HepG2 (cell line): ENCODE data around the gene TSPYL4. TPM values are rescaled to one million over a fixed set of nuclear protein-coding genes. Genes with fewer than 3 reads are reported as not detected.

ENCODE experiments used
- AKNA ChIP-seq: sonication (generic); formaldehyde crosslinking; IDR thresholded peaks from 2 replicates; pipeline ENCODE4 v1.4.0; 2020; ENCODE audit warnings: missing genetic modification reagents, borderline replicate concordance
- BHLHE40 ChIP-seq: IDR thresholded peaks from 2 replicates; pipeline ENCODE4 v1.6.1; 2011; ENCODE audit warnings: low read length, improper control_type of control experiment
- CEBPG ChIP-seq: IDR thresholded peaks from 2 replicates; pipeline ENCODE4 v1.6.1; 2016
- ESRRA ChIP-seq: sonication (generic); formaldehyde crosslinking; IDR thresholded peaks from 2 replicates; pipeline ENCODE4 v1.5.1; 2020; ENCODE audit warnings: mild to moderate bottlenecking, low read depth, missing genetic modification reagents
- EZH2 ChIP-seq: conservative IDR thresholded peaks from 2 replicates; pipeline ENCODE4 v1.6.1; 2012; ENCODE audit warnings: mild to moderate bottlenecking, low read depth, low read length, moderate library complexity
- HOXA7 ChIP-seq: sonication (generic); formaldehyde crosslinking; IDR thresholded peaks from 2 replicates; pipeline ENCODE4 v1.8.1; 2022; ENCODE audit warnings: mild to moderate bottlenecking, missing genetic modification reagents, moderate library complexity
- MTF2 ChIP-seq: sonication (generic); formaldehyde crosslinking; IDR thresholded peaks from 2 replicates; pipeline ENCODE4 v1.5.0; 2020; ENCODE audit warnings: missing genetic modification reagents, borderline replicate concordance
- MXD4 ChIP-seq: IDR thresholded peaks from 2 replicates; pipeline ENCODE4 v1.6.1; 2016; ENCODE audit warnings: mild to moderate bottlenecking, missing biosample characterization, missing genetic modification reagents
- MXI1 ChIP-seq: IDR thresholded peaks from 3 replicates; pipeline ENCODE4 v1.6.1; 2012; ENCODE audit warnings: low read depth, low read length, inconsistent platforms, borderline replicate concordance
- NFE2L2 ChIP-seq: fragments of 150-350 bp; IDR thresholded peaks from 2 replicates; pipeline ENCODE4 v1.6.1; 2014; ENCODE audit warnings: low read length
- NRL ChIP-seq: sonication (generic); formaldehyde crosslinking; IDR thresholded peaks from 2 replicates; pipeline ENCODE4 v1.5.0; 2020; ENCODE audit warnings: missing genetic modification reagents, mild to moderate bottlenecking, moderate library complexity, borderline replicate concordance
- PCBP2 ChIP-seq: fragments of 200-400 bp; formaldehyde crosslinking; optimal IDR thresholded peaks from 2 replicates; pipeline ENCODE3; 2018; ENCODE audit warnings: low read length, low read depth; ENCODE audit not compliant: poor library complexity, severe bottlenecking
- RARG ChIP-seq: sonication (generic); formaldehyde crosslinking; IDR thresholded peaks from 2 replicates; pipeline ENCODE4 v1.4.0; 2020; ENCODE audit warnings: low read depth, mild to moderate bottlenecking, missing genetic modification reagents
- RBFOX2 ChIP-seq: fragments of 200-400 bp; formaldehyde crosslinking; IDR thresholded peaks from 2 replicates; pipeline ENCODE4 v1.6.1; 2017; ENCODE audit warnings: low read depth, mild to moderate bottlenecking, low read length
- ZKSCAN5 ChIP-seq: sonication (generic); formaldehyde crosslinking; IDR thresholded peaks from 2 replicates; pipeline ENCODE4 v1.5.1; 2020; ENCODE audit warnings: mild to moderate bottlenecking, missing genetic modification reagents
- ZNF326 ChIP-seq: sonication (generic); formaldehyde crosslinking; IDR thresholded peaks from 2 replicates; pipeline ENCODE4 v1.4.0; 2020; ENCODE audit warnings: missing genetic modification reagents, borderline replicate concordance
- ZNF337 ChIP-seq: sonication (generic); formaldehyde crosslinking; IDR thresholded peaks from 2 replicates; pipeline ENCODE4 v1.5.1; 2020; ENCODE audit warnings: missing genetic modification reagents, low read depth, mild to moderate bottlenecking, borderline replicate concordance
- ZNF34 ChIP-seq: sonication (generic); formaldehyde crosslinking; IDR thresholded peaks from 2 replicates; pipeline ENCODE4 v1.4.0; 2020; ENCODE audit warnings: mild to moderate bottlenecking, missing genetic modification reagents, borderline replicate concordance
- ZNF460 ChIP-seq: sonication (generic); formaldehyde crosslinking; IDR thresholded peaks from 2 replicates; pipeline ENCODE4 v1.5.1; 2020; ENCODE audit warnings: missing genetic modification reagents, mild to moderate bottlenecking, borderline replicate concordance
- ZNF564 ChIP-seq: sonication (generic); formaldehyde crosslinking; IDR thresholded peaks from 2 replicates; pipeline ENCODE4 v1.8.1; 2023; ENCODE audit warnings: mild to moderate bottlenecking, missing genetic modification reagents
- ZNF605 ChIP-seq: sonication (generic); formaldehyde crosslinking; IDR thresholded peaks from 2 replicates; pipeline ENCODE4 v1.8.0; 2022; ENCODE audit warnings: mild to moderate bottlenecking, missing genetic modification reagents
- ZNF674 ChIP-seq: sonication (generic); formaldehyde crosslinking; IDR thresholded peaks from 2 replicates; pipeline ENCODE4 v1.5.0; 2020; ENCODE audit warnings: low read depth, mild to moderate bottlenecking, missing genetic modification reagents
- ZZZ3 ChIP-seq: sonication (generic); formaldehyde crosslinking; IDR thresholded peaks from 2 replicates; pipeline ENCODE4 v1.4.0; 2020; ENCODE audit warnings: missing genetic modification reagents, mild to moderate bottlenecking, borderline replicate concordance
- polyA plus RNA-seq, 8 experiments: library from polyadenylated mRNA; depleted of rRNA in 3 of 8; stranded (reverse) in 7 of 8; unstranded in 1 of 8; fragments of >200 nt; fragmentation: Illumina TruSeq in 4 of 8; extraction: Trizol in 4 of 8; gene quantifications; 2 replicates each; pipeline versions ENCODE4 v1.2.1 to v1.2.3, GENCODE V29; 2011 to 2016; ENCODE audit warnings: low read depth in 4 of 8, missing spikeins in 1 of 8, mixed read lengths in 1 of 8; ENCODE audit not compliant: insufficient read depth in 1 of 8
- total RNA-seq, 5 experiments: library from RNA; depleted of rRNA; stranded (reverse); fragments of >200 nt; fragmentation: Illumina TruSeq; extraction: Trizol; gene quantifications; 2 replicates each; pipeline ENCODE4 v1.2.3, GENCODE V29; 2016; ENCODE audit warnings: low read depth in 1 of 5
- TF ChIP-seq, protein P1 (sequence below): sonication (generic); formaldehyde crosslinking; IDR thresholded peaks from 2 replicates; pipeline ENCODE4 v1.8.0; 2022; ENCODE audit warnings: missing genetic modification reagents, mild to moderate bottlenecking, inconsistent platforms, borderline replicate concordance

The TSPYL4 gene
- total and polyA plus RNA-seq, 2 of the 13 experiments (the other 11 are each of a cell fraction or from before 2014, with no cell fraction given), result 18.0 to 19.7 TPM

DNA sequence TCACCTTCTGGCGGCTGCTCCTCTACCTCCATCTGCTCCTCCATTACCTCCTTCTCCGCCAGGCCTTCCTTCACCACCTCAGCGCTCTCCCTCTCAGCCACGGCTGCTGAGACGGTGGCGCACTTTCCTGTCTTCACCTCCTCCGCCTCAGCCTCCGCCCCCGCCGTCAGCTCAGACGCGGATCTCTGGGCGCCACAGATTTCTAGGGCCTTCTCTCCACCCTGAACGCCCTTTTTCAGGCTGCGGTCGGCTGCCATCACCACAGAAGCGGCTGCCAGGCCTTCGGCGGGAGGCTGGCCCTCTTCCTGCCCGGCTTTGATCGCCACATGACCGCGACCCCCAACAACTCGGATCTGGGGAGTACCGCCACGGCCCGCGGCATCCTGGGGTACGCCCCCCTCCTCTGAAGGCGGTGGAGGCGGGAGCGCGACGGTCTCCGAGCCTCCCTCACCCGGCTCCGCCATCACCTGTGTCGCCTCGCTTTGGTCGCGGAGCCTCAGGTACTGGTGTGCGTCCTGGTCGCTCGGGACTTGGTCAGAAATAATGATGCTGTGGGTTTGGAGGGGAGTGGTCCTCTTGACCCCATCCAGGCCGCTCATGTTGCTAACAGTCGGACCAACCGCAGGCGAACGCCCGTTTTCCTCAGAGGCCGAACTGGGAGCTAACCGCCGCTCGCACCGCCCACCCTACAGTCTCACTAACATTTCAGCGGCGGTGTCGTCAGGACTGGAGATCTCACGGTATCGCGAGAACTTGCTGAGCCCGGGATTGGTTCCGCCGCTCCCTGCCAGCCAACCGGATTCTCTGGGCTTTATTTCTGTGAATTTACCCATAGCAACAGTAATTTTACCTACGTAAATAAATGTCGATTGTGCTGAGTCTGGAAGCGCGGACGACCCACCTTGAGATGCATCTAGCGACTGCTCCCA is 25.6 kb upstream of the TSPYL4 start, which contains the start of gene TSPYL1 (continued):
- TF ChIP-seq ZNF337 (CRISPR knock-in tag), result 0 out of 2 replicates have a peak, but pooled peaks have one; percentile 40
- no peak for TF ChIP-seq EZH2
- no peak for TF ChIP-seq ESRRA (CRISPR knock-in tag)
- TF ChIP-seq BHLHE40, result no peak
- TF ChIP-seq RBFOX2, result peak; percentile 88
- peak; percentile 80; the same call in 1 of the 2 replicates for TF ChIP-seq ZNF605 (CRISPR knock-in tag)
- no peak; the same call in 1 of the 2 replicates for TF ChIP-seq ZKSCAN5
- TF ChIP-seq HOXA7 (CRISPR knock-in tag), result no peak
- TF ChIP-seq PCBP2, result no peak
- TF ChIP-seq ZNF34 (CRISPR knock-in tag), result peak; percentile 69; the same call in 1 of the 2 replicates
- TF ChIP-seq ZNF674 (CRISPR knock-in tag), result 0 out of 2 replicates have a peak, but pooled peaks have one; percentile 16
- TF ChIP-seq CEBPG, result peak; percentile 60
- TF ChIP-seq ZNF564 (CRISPR knock-in tag), result peak; percentile 69; the same call in 1 of the 2 replicates
- peak; percentile 61; the same call in 1 of the 2 replicates for TF ChIP-seq MXD4 (CRISPR knock-in tag)
- TF ChIP-seq ZZZ3 (CRISPR knock-in tag), result peak; percentile 43; the same call in 1 of the 2 replicates
- peak; percentile 97; the same call in 1 of the 2 replicates for TF ChIP-seq MTF2
- TF ChIP-seq MXI1, result peak; percentile 69; the same call in 1 of the 3 replicates
- TF ChIP-seq RARG (CRISPR knock-in tag), result peak; percentile 65; the same call in 1 of the 2 replicates
- no peak for TF ChIP-seq NFE2L2
- TF ChIP-seq AKNA (CRISPR knock-in tag), result 0 out of 2 replicates have a peak, but pooled peaks have one; percentile 57
- TF ChIP-seq ZNF460, result no peak
- peak; percentile 93 for TF ChIP-seq NRL (CRISPR knock-in tag)
- no peak for TF ChIP-seq ZNF326 (CRISPR knock-in tag)
- TF ChIP-seq, protein P1, sequence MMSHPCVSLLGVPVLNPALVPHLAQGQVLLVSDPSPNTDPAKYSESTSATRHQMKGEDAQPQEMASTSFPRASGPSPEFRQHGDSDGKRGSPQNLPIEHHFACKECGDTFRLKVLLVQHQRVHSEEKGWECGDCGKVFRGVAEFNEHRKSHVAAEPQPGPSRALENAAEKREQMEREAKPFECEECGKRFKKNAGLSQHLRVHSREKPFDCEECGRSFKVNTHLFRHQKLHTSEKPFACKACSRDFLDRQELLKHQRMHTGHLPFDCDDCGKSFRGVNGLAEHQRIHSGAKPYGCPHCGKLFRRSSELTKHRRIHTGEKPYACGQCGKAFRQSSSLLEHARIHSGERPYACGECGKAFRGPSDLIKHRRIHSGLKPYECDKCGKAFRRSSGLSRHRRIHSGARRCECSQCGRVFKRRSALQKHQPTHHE, result peak; percentile 65; the same call in 1 of the 2 replicates
